ENCODE results near the gene INSM1. TPM values are rescaled to one million over a fixed set of nuclear protein-coding genes. Genes with fewer than 3 reads are reported as not detected.
"Not testable (repeated sequence)": the region's sequence is repeated elsewhere in the genome, so short reads cannot be mapped to it uniquely, and the experiment has no call there.

Gene INSM1
- not detected in 2 replicates for total RNA-seq (2014; rRNA removed; shearing (Covaris generic); ENCODE audit: low replicate concordance)

- in situ Hi-C loops (cut with HindIII; ENCODE audit: low pct_unique_long_range_greater_than_20kb, low sequenced_read_pairs), result no loop called here
- DNase-seq (ENCODE audit: low read depth), result no peak
Observed at GRCh38 chr20:20367575-20368417, at the start of gene INSM1. Gene INSM1 (plus strand): TSS chr20:20368104. CDS start chr20:20368268, 164 bp downstream.

GRCh38 chr20:20318365-20319161, 49.3 kb upstream of the INSM1 start:
- DNase-seq (ENCODE audit: low read depth), result no peak
- in situ Hi-C loops (cut with HindIII; ENCODE audit: low pct_unique_long_range_greater_than_20kb, low sequenced_read_pairs), result no loop called here

GRCh38 chr20:20321134-20321533, 46.8 kb upstream of the INSM1 start:
- no peak for DNase-seq (ENCODE audit: low read depth)
- in situ Hi-C loops (cut with HindIII; ENCODE audit: low pct_unique_long_range_greater_than_20kb, low sequenced_read_pairs), result no loop called here

- in situ Hi-C loops (cut with HindIII; ENCODE audit: low pct_unique_long_range_greater_than_20kb, low sequenced_read_pairs), result no loop called here
- DNase-seq (ENCODE audit: low read depth), result no peak
Observed at GRCh38 chr20:20321917-20322316, 46.0 kb upstream of the INSM1 start.

- no peak for DNase-seq (ENCODE audit: low read depth)
- in situ Hi-C loops (cut with HindIII; ENCODE audit: low pct_unique_long_range_greater_than_20kb, low sequenced_read_pairs), result no loop called here
Observed at GRCh38 chr20:20322912-20323311, 45.0 kb upstream of the INSM1 start.

GRCh38 chr20:20327746-20328145, 40.2 kb upstream of the INSM1 start:
- DNase-seq (ENCODE audit: low read depth), result peak; percentile 4
- in situ Hi-C loops (cut with HindIII; ENCODE audit: low pct_unique_long_range_greater_than_20kb, low sequenced_read_pairs), result no loop called here

GRCh38 chr20:20329564-20329963, 38.3 kb upstream of the INSM1 start:
- DNase-seq (ENCODE audit: low read depth), result no peak
- in situ Hi-C loops (cut with HindIII; ENCODE audit: low pct_unique_long_range_greater_than_20kb, low sequenced_read_pairs), result no loop called here

- no peak for DNase-seq (ENCODE audit: low read depth)
- in situ Hi-C loops (cut with HindIII; ENCODE audit: low pct_unique_long_range_greater_than_20kb, low sequenced_read_pairs), result no loop called here
Observed at GRCh38 chr20:20331156-20331555, 36.7 kb upstream of the INSM1 start.

GRCh38 chr20:20331817-20332216, 36.1 kb upstream of the INSM1 start:
- in situ Hi-C loops (cut with HindIII; ENCODE audit: low pct_unique_long_range_greater_than_20kb, low sequenced_read_pairs), result no loop called here
- no peak for DNase-seq (ENCODE audit: low read depth)

- no peak for DNase-seq (ENCODE audit: low read depth)
- in situ Hi-C loops (cut with HindIII; ENCODE audit: low pct_unique_long_range_greater_than_20kb, low sequenced_read_pairs), result no loop called here
Observed at GRCh38 chr20:20333866-20334265, 34.0 kb upstream of the INSM1 start.

GRCh38 chr20:20334489-20334888, 33.4 kb upstream of the INSM1 start:
- in situ Hi-C loops (cut with HindIII; ENCODE audit: low pct_unique_long_range_greater_than_20kb, low sequenced_read_pairs), result no loop called here
- no peak for DNase-seq (ENCODE audit: low read depth)

GRCh38 chr20:20338133-20338730, 29.7 kb upstream of the INSM1 start:
- in situ Hi-C loops (cut with HindIII; ENCODE audit: low pct_unique_long_range_greater_than_20kb, low sequenced_read_pairs), result no loop called here
- DNase-seq (ENCODE audit: low read depth), result no peak

GRCh38 chr20:20340443-20340842, 27.5 kb upstream of the INSM1 start:
- in situ Hi-C loops (cut with HindIII; ENCODE audit: low pct_unique_long_range_greater_than_20kb, low sequenced_read_pairs), result no loop called here
- no peak for DNase-seq (ENCODE audit: low read depth)

- DNase-seq (ENCODE audit: low read depth), result no peak
- in situ Hi-C loops (cut with HindIII; ENCODE audit: low pct_unique_long_range_greater_than_20kb, low sequenced_read_pairs), result no loop called here
Observed at GRCh38 chr20:20341371-20341770, 26.5 kb upstream of the INSM1 start.

- no peak for DNase-seq (ENCODE audit: low read depth)
- in situ Hi-C loops (cut with HindIII; ENCODE audit: low pct_unique_long_range_greater_than_20kb, low sequenced_read_pairs), result no loop called here
Observed at GRCh38 chr20:20342066-20342465, 25.8 kb upstream of the INSM1 start.

GRCh38 chr20:20343932-20344331, 24.0 kb upstream of the INSM1 start:
- no peak for DNase-seq (ENCODE audit: low read depth)
- in situ Hi-C loops (cut with HindIII; ENCODE audit: low pct_unique_long_range_greater_than_20kb, low sequenced_read_pairs), result no loop called here

GRCh38 chr20:20344476-20344875, 23.4 kb upstream of the INSM1 start:
- in situ Hi-C loops (cut with HindIII; ENCODE audit: low pct_unique_long_range_greater_than_20kb, low sequenced_read_pairs), result no loop called here
- DNase-seq (ENCODE audit: low read depth), result no peak

- in situ Hi-C loops (cut with HindIII; ENCODE audit: low pct_unique_long_range_greater_than_20kb, low sequenced_read_pairs), result no loop called here
- DNase-seq (ENCODE audit: low read depth), result no peak
Observed at GRCh38 chr20:20353576-20353975, 14.3 kb upstream of the INSM1 start.

GRCh38 chr20:20355503-20355902, 12.4 kb upstream of the INSM1 start:
- in situ Hi-C loops (cut with HindIII; ENCODE audit: low pct_unique_long_range_greater_than_20kb, low sequenced_read_pairs); DNase-seq (ENCODE audit: low read depth): not testable (repeated sequence)

Measured in Caki2 (cell line).